K562 treated with DMSO at 1 percent for 4 hours (cell line): ENCODE data around the gene SMG1. TPM values are rescaled to one million over a fixed set of nuclear protein-coding genes. Genes with fewer than 3 reads are reported as not detected.

Experiments
- total RNA-seq: library from RNA; unstranded; fragments of 300-600 nt; gene quantifications from 2 replicates; pipeline ENCODE4 v1.2.3, GENCODE V29; 2022; ENCODE audit not compliant: insufficient read depth

The SMG1 gene
- total RNA-seq, result 11.3 and 19.1 TPM in 2 replicates

DNA sequence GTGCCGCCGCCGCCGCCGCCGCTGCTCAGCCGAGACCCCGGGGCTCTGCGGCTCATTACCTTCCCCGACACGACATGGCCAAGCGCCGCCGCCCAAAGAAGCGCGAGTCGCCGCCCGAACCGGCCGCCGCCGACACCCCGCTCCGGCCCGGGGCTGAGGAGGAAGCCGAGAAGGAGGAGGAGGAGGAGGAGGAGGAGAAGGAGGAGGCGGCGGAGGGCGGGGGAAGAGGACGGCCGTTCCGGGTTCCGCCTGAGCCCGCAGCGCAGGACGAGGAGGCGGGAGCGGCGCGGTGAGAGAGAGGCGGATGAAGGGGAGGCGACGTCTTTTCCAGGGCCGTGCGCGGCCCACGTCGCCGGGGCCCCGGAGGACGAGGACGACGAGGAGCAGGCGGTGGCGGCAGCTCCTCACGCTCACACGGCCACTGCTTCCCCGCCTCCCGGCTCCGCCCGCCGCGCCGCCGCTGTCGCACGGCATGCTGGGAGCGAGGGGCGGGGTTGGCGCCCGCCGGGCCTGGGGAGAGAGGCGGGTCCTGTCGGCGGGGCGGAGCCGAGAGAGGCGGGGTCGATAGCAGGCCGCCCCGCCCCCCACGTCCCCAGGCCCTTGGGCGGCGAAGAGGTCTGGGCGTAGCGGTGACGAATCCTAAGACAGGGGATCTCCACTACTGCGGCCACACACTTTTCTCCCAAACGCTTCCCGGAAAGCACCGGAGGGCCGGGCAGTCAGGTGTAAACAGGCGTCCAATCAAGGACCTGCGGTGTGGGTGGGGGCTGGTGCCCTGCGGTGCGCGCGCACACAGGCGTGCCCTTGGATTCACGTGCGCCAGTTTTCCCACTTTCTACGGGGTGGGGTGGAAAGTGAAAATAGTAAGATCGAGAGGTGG, at the start of gene SMG1:
Gene SMG1 (minus strand): TSS at position 423 of the 880 bp plus-strand sequence. CDS start 367 bp downstream, at position 56.

DNA sequence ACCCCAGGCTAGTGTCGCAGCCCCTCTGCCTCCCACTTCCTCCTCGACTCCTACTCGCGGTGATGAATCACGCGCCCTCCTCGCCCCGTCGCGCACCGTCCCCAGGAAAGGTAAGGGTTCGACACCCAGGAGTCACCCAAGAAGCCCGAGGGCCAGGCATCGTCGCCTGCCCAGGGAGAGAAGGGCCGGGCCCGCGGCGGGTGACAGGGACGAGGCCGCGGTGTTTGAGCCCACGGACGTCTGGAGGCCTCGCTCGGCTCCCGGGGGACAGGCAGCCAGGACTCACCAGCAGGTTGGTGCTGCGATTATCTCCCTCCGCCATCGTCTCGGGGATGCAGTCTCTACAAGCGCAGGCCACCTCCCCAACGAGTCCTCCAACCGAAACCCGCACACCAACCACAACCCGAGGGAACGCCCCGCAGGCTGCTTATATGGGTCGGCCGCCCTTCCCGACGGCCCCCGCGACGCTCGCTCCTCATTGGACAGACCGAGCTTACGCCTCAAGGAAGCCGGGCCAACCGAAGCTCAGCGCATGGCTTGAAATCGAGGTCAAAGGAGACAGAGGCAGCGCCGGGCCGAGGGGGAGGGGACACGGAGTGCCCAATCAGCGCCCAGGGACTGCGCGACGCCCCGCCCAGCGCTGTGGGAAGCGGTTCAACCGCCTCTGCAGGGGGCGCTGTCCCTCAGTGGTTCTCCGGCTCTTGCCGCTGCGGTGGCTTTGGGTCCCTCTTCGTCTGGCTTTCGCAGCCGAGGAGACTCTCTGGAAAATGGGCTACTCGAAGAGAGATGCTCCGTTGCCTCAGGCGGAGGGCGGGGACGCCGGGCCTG, 124.8 kb downstream of the SMG1 start, which contains the start of gene ARL6IP1:
Gene ARL6IP1 (minus strand): TSS at position 405 of the 828 bp plus-strand sequence. CDS start 83 bp downstream, at position 322.

DNA sequence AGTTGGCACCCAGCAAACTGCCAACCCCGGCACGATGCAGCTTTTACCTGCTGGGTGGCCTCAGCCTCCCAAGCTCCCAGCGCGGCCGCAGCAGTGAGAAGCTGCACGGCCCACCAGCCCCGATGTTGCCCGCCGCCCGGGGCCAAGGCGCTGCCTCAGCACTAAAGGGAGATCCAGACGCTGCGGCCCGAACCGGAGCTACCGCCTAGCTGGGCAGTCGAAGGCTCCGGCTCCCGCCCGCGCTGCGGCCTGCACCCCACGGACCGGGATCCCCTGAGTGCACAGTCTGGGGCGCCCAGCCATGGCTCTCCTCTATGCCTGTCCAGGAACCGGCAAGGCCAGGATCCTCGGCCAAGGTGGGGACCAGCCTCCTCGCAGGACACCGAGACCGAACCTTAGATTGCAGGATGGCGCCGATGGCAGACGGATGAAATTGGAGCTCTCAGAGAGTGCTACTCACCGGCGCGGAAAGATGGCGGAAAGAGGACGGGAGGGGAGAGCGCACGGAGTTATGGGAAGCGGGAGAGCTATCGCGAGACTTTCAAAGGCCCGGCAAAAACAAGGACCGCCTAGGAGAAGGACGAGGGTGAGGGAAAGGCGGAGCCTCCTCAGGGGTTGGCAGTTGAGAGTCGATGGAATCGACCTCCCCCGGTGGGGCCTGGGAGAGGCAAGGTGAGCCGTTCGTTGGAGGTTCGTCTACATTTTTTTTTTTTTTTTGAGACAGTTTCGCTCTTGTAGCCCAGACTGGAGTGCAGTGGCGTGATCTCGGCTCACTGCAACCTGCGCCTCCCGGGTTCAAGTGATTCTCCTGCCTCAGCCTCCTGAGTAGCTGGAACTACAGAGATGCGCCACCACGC, 136.1 kb downstream of the SMG1 start, which contains the start of gene RPS15A:
Gene RPS15A (minus strand): TSS at position 485 of the 857 bp plus-strand sequence. CDS start 1,221 bp downstream, outside the sequence.

Other genes starting within 250 kb of the SMG1 start
- gene RPS15A, start 136.1 kb downstream of the SMG1 start, total RNA-seq, result 5,627 and 6,248 TPM in 2 replicates
- 136 and 150 TPM in 2 replicates for gene ARL6IP1, start 124.9 kb downstream of the SMG1 start, total RNA-seq
- gene TMC7, start 57.5 kb upstream of the SMG1 start, total RNA-seq, result 0.77 and 1.1 TPM in 2 replicates
- gene COQ7, start 141.2 kb upstream of the SMG1 start, total RNA-seq, result 8.3 and 9.7 TPM in 2 replicates
- 2.2 and 2.9 TPM in 2 replicates for gene ITPRIPL2, start 187.6 kb upstream of the SMG1 start, total RNA-seq
- not detected in 2 replicates for gene SYT17, start 241.8 kb upstream of the SMG1 start, total RNA-seq